Measurements from ENCODE around the gene TXNDC8. TPM values are rescaled to one million over a fixed set of nuclear protein-coding genes. Genes with fewer than 3 reads are reported as not detected.

Gene TXNDC8
- total and polyA plus RNA-seq, 2 of the 13 experiments (the other 11 are each of a cell fraction or from before 2014, with no cell fraction given) = not detected

DNA sequence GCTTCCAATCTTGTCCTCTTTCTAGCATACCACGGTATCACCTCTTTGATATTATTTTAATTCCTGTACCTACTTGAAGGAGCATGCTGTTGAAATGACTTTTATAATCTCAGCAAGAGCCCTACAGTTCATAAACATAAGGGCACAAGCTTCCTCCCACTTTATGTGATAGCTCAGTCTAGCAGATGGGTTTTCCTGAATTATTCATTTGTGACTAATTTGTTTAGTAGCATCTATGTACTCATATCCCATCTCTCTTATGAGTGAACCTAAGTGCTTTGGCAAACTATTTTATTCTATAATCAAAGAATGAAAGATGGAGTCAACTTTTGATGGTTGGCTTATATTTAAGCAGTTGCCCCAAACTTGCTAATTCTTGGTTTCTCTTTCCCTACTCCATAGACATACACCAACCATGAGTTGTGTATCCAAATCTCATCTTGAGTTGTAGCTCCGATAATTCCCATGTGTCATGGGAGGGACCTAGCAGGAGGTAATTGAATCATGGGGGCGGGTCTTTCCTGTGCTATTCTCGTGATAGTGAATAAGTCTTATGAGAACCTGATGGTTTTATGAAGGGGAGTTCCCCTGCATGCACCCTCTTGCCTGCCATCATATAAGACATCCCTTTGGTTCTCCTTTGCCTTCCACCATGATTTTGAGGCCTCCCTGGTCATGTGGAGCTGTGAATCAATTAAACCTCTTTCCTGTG, 17.7 kb downstream of the TXNDC8 start (continued):
- no peak for TF ChIP-seq MZF1 (CRISPR knock-in tag; IDR thresholded peaks at IDR 0.05; ENCODE audit: borderline replicate concordance)

DNA sequence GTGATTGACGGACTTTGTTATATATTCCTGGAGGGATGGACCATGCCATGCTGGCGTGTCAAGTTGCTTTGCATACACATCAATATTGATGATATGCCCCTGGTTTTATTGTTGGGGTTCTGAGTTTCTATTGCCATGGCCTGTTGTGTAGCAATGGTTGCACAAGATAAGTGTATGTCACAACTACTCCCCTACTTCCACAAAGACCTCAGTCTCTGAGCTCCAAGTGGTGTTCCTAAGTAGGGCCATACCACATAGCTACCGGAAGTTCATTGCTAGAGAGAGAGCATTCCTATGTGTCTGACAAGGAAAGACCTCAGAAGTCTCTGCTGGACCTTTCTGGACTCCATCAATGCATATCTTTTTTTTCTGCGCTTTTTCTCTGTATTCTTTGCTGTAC, 19.8 kb downstream of the TXNDC8 start:
- no peak for ATAC-seq
- H3K36me3 ChIP-seq (replicated peaks in 1 of 2; ENCODE audit: control insufficient read depth in 1 of 2, insufficient read depth in 2 of 2, low read length in 2 of 2) = no peaks in the 10 kb centered on the region
- H4K20me1 ChIP-seq (ENCODE audit: insufficient read depth, low read length) = no peaks in the 10 kb centered on the region
- 52% methylated on average over 3 of the region's 4 CpGs for WGBS (ENCODE audit: low lambda C conversion rate)
- intact Hi-C loops (cut with micrococcal nuclease; ENCODE audit: unreplicated experiment) (no loop called here), in situ Hi-C loops (cut with HindIII; ENCODE audit: extremely low pct_ligation_motif_present, low pct_unique_long_range_greater_than_20kb) (no loop called here)
- no peak for FAIRE-seq
- H2AFZ ChIP-seq (ENCODE audit: low read length) = no peak overlapping the region
- no peaks in the 10 kb centered on the region for H3K27me3 ChIP-seq (ENCODE audit: control insufficient read depth in 1 of 2, insufficient read depth in 2 of 2, low read length in 2 of 2)
- CTCF ChIA-PET (ENCODE audit: low intra/inter-chr PET ratio, low total read pairs) = no interaction called here
- POLR2A ChIA-PET = no interaction called here
- no peak overlapping the region for H3K9ac ChIP-seq (ENCODE audit: insufficient read depth, low read depth, low read length)
- DNase-seq (ENCODE audit: low spot score) = no peak
- H3K4me3 ChIP-seq (replicated peaks in 1 of 3; ENCODE audit: insufficient read depth in 1 of 3, low read depth in 2 of 3, low read length in 3 of 3) = no peak overlapping the region
- H3K4me1 ChIP-seq (ENCODE audit: insufficient read depth, low read length) = no peaks in the 10 kb centered on the region
- TF ChIP-seq, protein P1, sequence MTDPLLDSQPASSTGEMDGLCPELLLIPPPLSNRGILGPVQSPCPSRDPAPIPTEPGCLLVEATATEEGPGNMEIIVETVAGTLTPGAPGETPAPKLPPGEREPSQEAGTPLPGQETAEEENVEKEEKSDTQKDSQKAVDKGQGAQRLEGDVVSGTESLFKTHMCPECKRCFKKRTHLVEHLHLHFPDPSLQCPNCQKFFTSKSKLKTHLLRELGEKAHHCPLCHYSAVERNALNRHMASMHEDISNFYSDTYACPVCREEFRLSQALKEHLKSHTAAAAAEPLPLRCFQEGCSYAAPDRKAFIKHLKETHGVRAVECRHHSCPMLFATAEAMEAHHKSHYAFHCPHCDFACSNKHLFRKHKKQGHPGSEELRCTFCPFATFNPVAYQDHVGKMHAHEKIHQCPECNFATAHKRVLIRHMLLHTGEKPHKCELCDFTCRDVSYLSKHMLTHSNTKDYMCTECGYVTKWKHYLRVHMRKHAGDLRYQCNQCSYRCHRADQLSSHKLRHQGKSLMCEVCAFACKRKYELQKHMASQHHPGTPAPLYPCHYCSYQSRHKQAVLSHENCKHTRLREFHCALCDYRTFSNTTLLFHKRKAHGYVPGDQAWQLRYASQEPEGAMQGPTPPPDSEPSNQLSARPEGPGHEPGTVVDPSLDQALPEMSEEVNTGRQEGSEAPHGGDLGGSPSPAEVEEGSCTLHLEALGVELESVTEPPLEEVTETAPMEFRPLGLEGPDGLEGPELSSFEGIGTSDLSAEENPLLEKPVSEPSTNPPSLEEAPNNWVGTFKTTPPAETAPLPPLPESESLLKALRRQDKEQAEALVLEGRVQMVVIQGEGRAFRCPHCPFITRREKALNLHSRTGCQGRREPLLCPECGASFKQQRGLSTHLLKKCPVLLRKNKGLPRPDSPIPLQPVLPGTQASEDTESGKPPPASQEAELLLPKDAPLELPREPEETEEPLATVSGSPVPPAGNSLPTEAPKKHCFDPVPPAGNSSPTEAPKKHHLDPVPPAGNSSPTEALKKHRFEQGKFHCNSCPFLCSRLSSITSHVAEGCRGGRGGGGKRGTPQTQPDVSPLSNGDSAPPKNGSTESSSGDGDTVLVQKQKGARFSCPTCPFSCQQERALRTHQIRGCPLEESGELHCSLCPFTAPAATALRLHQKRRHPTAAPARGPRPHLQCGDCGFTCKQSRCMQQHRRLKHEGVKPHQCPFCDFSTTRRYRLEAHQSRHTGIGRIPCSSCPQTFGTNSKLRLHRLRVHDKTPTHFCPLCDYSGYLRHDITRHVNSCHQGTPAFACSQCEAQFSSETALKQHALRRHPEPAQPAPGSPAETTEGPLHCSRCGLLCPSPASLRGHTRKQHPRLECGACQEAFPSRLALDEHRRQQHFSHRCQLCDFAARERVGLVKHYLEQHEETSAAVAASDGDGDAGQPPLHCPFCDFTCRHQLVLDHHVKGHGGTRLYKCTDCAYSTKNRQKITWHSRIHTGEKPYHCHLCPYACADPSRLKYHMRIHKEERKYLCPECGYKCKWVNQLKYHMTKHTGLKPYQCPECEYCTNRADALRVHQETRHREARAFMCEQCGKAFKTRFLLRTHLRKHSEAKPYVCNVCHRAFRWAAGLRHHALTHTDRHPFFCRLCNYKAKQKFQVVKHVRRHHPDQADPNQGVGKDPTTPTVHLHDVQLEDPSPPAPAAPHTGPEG (CRISPR knock-in tag; IDR thresholded peaks at IDR 0.05) = no peak
- TF ChIP-seq KMT2A (CRISPR knock-in tag; IDR thresholded peaks at IDR 0.05) = no peak
- no peak for TF ChIP-seq SNRNP70 (IDR thresholded peaks at IDR 0.05; ENCODE audit: low read depth, low read length)
- TF ChIP-seq, protein P2, sequence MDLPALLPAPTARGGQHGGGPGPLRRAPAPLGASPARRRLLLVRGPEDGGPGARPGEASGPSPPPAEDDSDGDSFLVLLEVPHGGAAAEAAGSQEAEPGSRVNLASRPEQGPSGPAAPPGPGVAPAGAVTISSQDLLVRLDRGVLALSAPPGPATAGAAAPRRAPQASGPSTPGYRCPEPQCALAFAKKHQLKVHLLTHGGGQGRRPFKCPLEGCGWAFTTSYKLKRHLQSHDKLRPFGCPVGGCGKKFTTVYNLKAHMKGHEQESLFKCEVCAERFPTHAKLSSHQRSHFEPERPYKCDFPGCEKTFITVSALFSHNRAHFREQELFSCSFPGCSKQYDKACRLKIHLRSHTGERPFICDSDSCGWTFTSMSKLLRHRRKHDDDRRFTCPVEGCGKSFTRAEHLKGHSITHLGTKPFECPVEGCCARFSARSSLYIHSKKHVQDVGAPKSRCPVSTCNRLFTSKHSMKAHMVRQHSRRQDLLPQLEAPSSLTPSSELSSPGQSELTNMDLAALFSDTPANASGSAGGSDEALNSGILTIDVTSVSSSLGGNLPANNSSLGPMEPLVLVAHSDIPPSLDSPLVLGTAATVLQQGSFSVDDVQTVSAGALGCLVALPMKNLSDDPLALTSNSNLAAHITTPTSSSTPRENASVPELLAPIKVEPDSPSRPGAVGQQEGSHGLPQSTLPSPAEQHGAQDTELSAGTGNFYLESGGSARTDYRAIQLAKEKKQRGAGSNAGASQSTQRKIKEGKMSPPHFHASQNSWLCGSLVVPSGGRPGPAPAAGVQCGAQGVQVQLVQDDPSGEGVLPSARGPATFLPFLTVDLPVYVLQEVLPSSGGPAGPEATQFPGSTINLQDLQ (CRISPR knock-in tag; IDR thresholded peaks at IDR 0.05) = no peak
- TF ChIP-seq PHB2 (IDR thresholded peaks at IDR 0.05; ENCODE audit: partially characterized antibody) = no peak
- TF ChIP-seq CCAR2 (optimal IDR thresholded peaks at IDR 0.05; ENCODE audit: low read depth, low read length) = no peak
- TF ChIP-seq, protein P3, sequence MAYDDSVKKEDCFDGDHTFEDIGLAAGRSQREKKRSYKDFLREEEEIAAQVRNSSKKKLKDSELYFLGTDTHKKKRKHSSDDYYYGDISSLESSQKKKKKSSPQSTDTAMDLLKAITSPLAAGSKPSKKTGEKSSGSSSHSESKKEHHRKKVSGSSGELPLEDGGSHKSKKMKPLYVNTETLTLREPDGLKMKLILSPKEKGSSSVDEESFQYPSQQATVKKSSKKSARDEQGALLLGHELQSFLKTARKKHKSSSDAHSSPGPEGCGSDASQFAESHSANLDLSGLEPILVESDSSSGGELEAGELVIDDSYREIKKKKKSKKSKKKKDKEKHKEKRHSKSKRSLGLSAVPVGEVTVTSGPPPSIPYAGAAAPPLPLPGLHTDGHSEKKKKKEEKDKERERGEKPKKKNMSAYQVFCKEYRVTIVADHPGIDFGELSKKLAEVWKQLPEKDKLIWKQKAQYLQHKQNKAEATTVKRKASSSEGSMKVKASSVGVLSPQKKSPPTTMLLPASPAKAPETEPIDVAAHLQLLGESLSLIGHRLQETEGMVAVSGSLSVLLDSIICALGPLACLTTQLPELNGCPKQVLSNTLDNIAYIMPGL (CRISPR knock-in tag; IDR thresholded peaks at IDR 0.05; ENCODE audit: borderline replicate concordance in 1 of 2, low read depth in 1 of 2) = no peak
- no peak for TF ChIP-seq PHF5A (CRISPR knock-in tag; IDR thresholded peaks at IDR 0.05; ENCODE audit: low read depth, unreplicated experiment)
- BruUV-seq (replicated peaks) = no TSS peak
- H3K79me2 ChIP-seq (ENCODE audit: insufficient read depth, low read length) = no peaks in the 10 kb centered on the region
- no peak overlapping the region for H3K27ac ChIP-seq (ENCODE audit: extremely low read length, insufficient read depth, low read length)
- no peak overlapping the region for H3K4me2 ChIP-seq (ENCODE audit: low read depth, low read length)
- no peaks in the 10 kb centered on the region for H3K9me3 ChIP-seq (ENCODE audit: low read length)

Measured in HepG2 (cell line).